GM12878 (cell line): ENCODE measurements around the gene DICER1. TPM values are rescaled to one million over a fixed set of nuclear protein-coding genes. Genes with fewer than 3 reads are reported as not detected.

Experiments
- ATAC-seq: fragments of 200-7000 bp; cut with Tn5 transposase; 3 replicates; pipeline ENCODE4 v1.9.1; 2020; ENCODE audit warnings: mild to moderate bottlenecking, moderate library complexity
- BruUV-seq: library from RNA; stranded (reverse); fragments of 400-500 nt; replicated peaks from 2 replicates; lab custom pipeline; 2021; lab: Mats Ljungman, UMichigan
- CTCF ChIA-PET: fragments of 300-600 bp; sonication (Branson Sonifier 250); formaldehyde crosslinking; extraction: SDS; loops from one replicate; lab custom pipeline; 2021; ENCODE audit warnings: inconsistent platforms; lab: Yijun Ruan, JAX
- POLR2A ChIA-PET: fragments of 350-600 bp; formaldehyde crosslinking; extraction: SDS; loops from one replicate; lab custom pipeline; 2021; ENCODE audit warnings: inconsistent platforms; lab: Charles Lee
- RAD21 ChIA-PET: fragments of 300-600 bp; sonication (Branson Sonifier 250); formaldehyde crosslinking; loops from one replicate; lab custom pipeline; 2023; ENCODE audit warnings: antibody characterized with exemption; ENCODE audit not compliant: unreplicated experiment; lab: Charles Lee
- SMC1A ChIA-PET: fragments of 300-600 bp; sonication (Branson Sonifier 250); formaldehyde crosslinking; loops from one replicate; lab custom pipeline; 2023; ENCODE audit not compliant: unreplicated experiment, uncharacterized antibody; lab: Charles Lee
- DNase-seq: peaks from one replicate; pipeline ENCODE4 v3.0.0-alpha.2; 2011; ENCODE audit warnings: low read depth, low spot score
- FAIRE-seq: peaks from 3 replicates; lab custom pipeline; 2011; peaks lifted over from hg19 to GRCh38; lab: Jason Lieb, UNC
- H2AFZ ChIP-seq: 2 replicates; pipeline ENCODE4 v1.6.0; 2011; ENCODE audit warnings: low read depth, low read length, control low read depth; ENCODE audit not compliant: control insufficient read depth
- H3K27ac ChIP-seq: 2 replicates; pipeline ENCODE4 v1.5.1; 2011; ENCODE audit warnings: control low read depth; ENCODE audit not compliant: control insufficient read depth, insufficient read depth
- H3K27me3 ChIP-seq, 2 experiments: replicated peaks in 1 of 2; 2 replicates each; pipeline versions ENCODE4 v1.6.0 to v1.6.1; 2011; ENCODE audit warnings: low read length in 1 of 2; ENCODE audit not compliant: control insufficient read depth in 2 of 2, insufficient read depth in 2 of 2
- H3K36me3 ChIP-seq, 2 experiments: 2 replicates each; pipeline ENCODE4 v1.5.1; 2011; ENCODE audit warnings: low read length in 1 of 2; ENCODE audit not compliant: control insufficient read depth in 2 of 2, insufficient read depth in 2 of 2
- H3K4me1 ChIP-seq: 2 replicates; pipeline ENCODE4 v1.6.1; 2011; ENCODE audit warnings: mild to moderate bottlenecking, low read length, moderate library complexity, mixed read lengths; ENCODE audit not compliant: control insufficient read depth, insufficient read depth
- H3K4me2 ChIP-seq: 2 replicates; pipeline ENCODE4 v1.6.0; 2011; ENCODE audit warnings: control low read depth; ENCODE audit not compliant: control insufficient read depth, insufficient read depth
- H3K4me3 ChIP-seq: fragments of 200-600 bp; sonication (generic); 2 replicates; pipeline ENCODE4 v1.5.1; 2016
- H3K79me2 ChIP-seq: 2 replicates; pipeline ENCODE4 v1.6.0; 2011; ENCODE audit warnings: low read length; ENCODE audit not compliant: control insufficient read depth, insufficient read depth
- H3K9ac ChIP-seq: 2 replicates; pipeline ENCODE4 v1.8.0; 2011; ENCODE audit warnings: low read length, control low read depth, mixed read lengths; ENCODE audit not compliant: control insufficient read depth, insufficient read depth
- H3K9me3 ChIP-seq: replicated peaks from 3 replicates; pipeline ENCODE4 v1.5.1; 2011; ENCODE audit warnings: mild to moderate bottlenecking, low read length; ENCODE audit not compliant: control insufficient read depth, insufficient read depth
- H4K20me1 ChIP-seq: 2 replicates; pipeline ENCODE4 v1.6.0; 2011; ENCODE audit not compliant: control insufficient read depth, insufficient read depth
- ASH2L ChIP-seq: fragments of 300-600, 200-600 bp; sonication (generic); IDR thresholded peaks from 2 replicates; pipeline ENCODE4 v1.6.1; 2017; ENCODE audit warnings: low read depth, mild to moderate bottlenecking, borderline replicate concordance
- EED ChIP-seq: sonication (generic); IDR thresholded peaks from 2 replicates; pipeline ENCODE4 v1.6.1; 2016; ENCODE audit warnings: antibody characterized with exemption, low read depth
- HDAC2 ChIP-seq: fragments of 200-600 bp; sonication (generic); IDR thresholded peaks from 2 replicates; pipeline ENCODE4 v1.6.1; 2017
- MYC ChIP-seq: IDR thresholded peaks from 2 replicates; pipeline ENCODE4 v1.6.1; 2011; ENCODE audit warnings: mild to moderate bottlenecking, low read length, moderate library complexity, inconsistent platforms; ENCODE audit not compliant: insufficient read depth, insufficient replicate concordance, insufficient read length, severe bottlenecking
- NFXL1 ChIP-seq: fragments of 450-650 bp; IDR thresholded peaks from 2 replicates; pipeline ENCODE4 v1.6.1; 2017; ENCODE audit warnings: antibody characterized with exemption, mild to moderate bottlenecking, borderline replicate concordance
- NR2C1 ChIP-seq: fragments of 450-650 bp; IDR thresholded peaks from 2 replicates; pipeline ENCODE4 v1.6.1; 2017; ENCODE audit warnings: antibody characterized with exemption, mild to moderate bottlenecking, moderate library complexity
- POLR2A ChIP-seq: IDR thresholded peaks from 2 replicates; pipeline ENCODE4 v1.6.1; 2011; ENCODE audit warnings: low read depth, mild to moderate bottlenecking, low read length
- RB1 ChIP-seq: fragments of 450-650 bp; formaldehyde crosslinking; IDR thresholded peaks from 2 replicates; pipeline ENCODE4 v1.6.1; 2017; ENCODE audit warnings: mild to moderate bottlenecking, borderline replicate concordance
- RFX5 ChIP-seq: IDR thresholded peaks from 2 replicates; pipeline ENCODE4 v1.6.1; 2011; ENCODE audit warnings: low read depth, low read length, improper control_type of control experiment
- SIN3A ChIP-seq: IDR thresholded peaks from 2 replicates; pipeline ENCODE4 v1.6.1; 2012; ENCODE audit warnings: low read depth, low read length, improper control_type of control experiment
- ZNF207 ChIP-seq: fragments of 450-650 bp; IDR thresholded peaks from 2 replicates; pipeline ENCODE4 v1.6.1; 2014; ENCODE audit warnings: antibody characterized with exemption, mild to moderate bottlenecking, borderline replicate concordance
- ZNF384 ChIP-seq: IDR thresholded peaks from 2 replicates; pipeline ENCODE4 v1.6.1; 2012; ENCODE audit warnings: low read depth, mild to moderate bottlenecking, low read length, improper control_type of control experiment, borderline replicate concordance
- WGBS: methylation state at CpG from one replicate; pipeline ENCODE4 v1.1.6; 2016; ENCODE audit warnings: low lambda C conversion rate; ENCODE audit not compliant: insufficient replicate concordance, insufficient coverage; ENCODE audit errors: missing lambda C conversion rate; 5-methylcytosine and 5-hydroxymethylcytosine counted together
- in situ Hi-C: fragments of 300-500 bp; cut with MboI; formaldehyde crosslinking; loops from 9 replicates; pipeline ENCODE4 v1.14.3; 2018; ENCODE audit warnings: mixed read lengths
- intact Hi-C: fragments of 100-400 bp; cut with micrococcal nuclease; formaldehyde crosslinking; loops from one replicate; pipeline ENCODE4 v1.14.2; 2022; ENCODE audit not compliant: unreplicated experiment
- polyA plus RNA-seq, 11 experiments: library from polyadenylated mRNA; depleted of rRNA in 4 of 11; unstranded in 6 of 11; stranded (reverse) in 5 of 11; fragments of >200 nt; fragmentation: Nextera tagmentation in 4 of 11; fragmentation: Illumina TruSeq in 1 of 11; extraction: Ambion mirVana in 4 of 11; extraction: Trizol in 1 of 11; gene quantifications; 1 replicate in 1 of 11; 2 replicates in 10 of 11; pipeline versions ENCODE4 v1.2.1 to v1.2.3, GENCODE V29; 2011 to 2016; ENCODE audit warnings: inconsistent platforms in 2 of 11, missing spikeins in 2 of 11, low read depth in 1 of 11
- total RNA-seq, 4 experiments: library from RNA; depleted of rRNA in 3 of 4; stranded (reverse); fragments of >200 nt in 3 of 4; fragmentation: Illumina TruSeq in 1 of 4; extraction: Trizol in 1 of 4; gene quantifications; 2 replicates each; pipeline versions ENCODE4 v1.2.1 to v1.2.3, GENCODE V29; 2013 to 2021
- TF ChIP-seq, protein P1 (sequence below): IDR thresholded peaks from 2 replicates; pipeline ENCODE4 v1.6.1; 2012; ENCODE audit warnings: low read depth, low read length, improper control_type of control experiment
- TF ChIP-seq, protein P2 (sequence below): fragments of 450-650 bp; IDR thresholded peaks from 2 replicates; pipeline ENCODE4 v1.6.1; 2018; ENCODE audit warnings: borderline replicate concordance, mild to moderate bottlenecking; ENCODE audit not compliant: partially characterized antibody

DICER1 gene
- total and polyA plus RNA-seq, 10 of the 15 experiments (the other 5 are each of a cell fraction or from before 2014, with no cell fraction given): 6.8 to 70.8 (median 37.1) TPM

DNA sequence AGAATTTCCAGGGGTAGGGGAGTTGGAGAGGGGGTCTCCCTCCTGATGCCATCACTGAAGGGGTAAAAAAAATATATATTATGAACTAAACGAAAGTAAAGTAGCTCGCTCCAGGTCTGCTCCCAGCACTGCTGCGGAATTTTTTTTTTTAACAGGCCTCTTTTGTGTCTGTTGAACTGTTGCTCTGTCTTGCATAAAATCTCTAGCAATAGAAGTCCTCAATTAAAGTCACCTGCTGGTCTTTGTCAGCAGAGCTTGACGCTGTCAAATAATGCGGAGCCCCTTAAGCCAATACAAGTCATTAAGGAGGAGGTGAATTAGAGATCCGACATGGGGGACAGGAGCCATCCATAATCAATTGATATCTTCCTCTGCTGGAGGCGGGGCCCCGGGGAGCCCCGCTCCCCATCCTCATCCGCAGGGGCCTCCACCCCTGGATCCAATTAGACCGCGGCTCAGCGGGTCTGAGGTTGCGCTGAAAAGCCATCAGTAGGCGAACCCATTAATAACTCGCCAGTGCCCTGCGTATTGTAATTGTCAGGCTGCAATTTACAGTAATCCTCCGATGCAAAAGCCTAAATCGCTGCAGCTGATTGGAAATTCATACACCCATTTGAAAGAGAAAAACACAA lies 85.6 kb downstream of the DICER1 start:
- Histone ChIP-seq H3K9me3 (no peaks in the 10 kb centered on the region), H3K36me3 (no peaks in the 10 kb centered on the region), H3K4me3 (no peak overlapping the region), H3K4me1 (no peaks in the 10 kb centered on the region), H2AFZ (no peak overlapping the region), H3K4me2 (no peak overlapping the region), H3K27me3 (peaks cover 0 to 1% of the 10 kb centered on the region in 2 experiments; a peak in 2 of 4 replicates), H3K27ac (no peak overlapping the region), H4K20me1 (no peaks in the 10 kb centered on the region), H3K79me2 (no peaks in the 10 kb centered on the region), H3K9ac (no peak overlapping the region)
- SMC1A ChIA-PET: interaction anchor here (1.1 kb wide), 1 partner anchor 12 kb away, joined by 3 read pairs; no protein-coding TSS in a partner anchor
- CTCF ChIA-PET: interaction anchor here (0.6 kb wide), 1 partner anchor 601 kb away, joined by 3 read pairs; no protein-coding TSS in a partner anchor
- RAD21 ChIA-PET: no interaction called here
- no peak for DNase-seq
- WGBS: 71% methylated on average over 19 of the region's 19 CpGs
- no TSS peak for BruUV-seq
- intact Hi-C loops: no loop called here
- POLR2A ChIA-PET: no interaction called here
- in situ Hi-C loops: no loop called here
- FAIRE-seq: no peak
- no peak for ATAC-seq
- TF ChIP-seq, protein P1, sequence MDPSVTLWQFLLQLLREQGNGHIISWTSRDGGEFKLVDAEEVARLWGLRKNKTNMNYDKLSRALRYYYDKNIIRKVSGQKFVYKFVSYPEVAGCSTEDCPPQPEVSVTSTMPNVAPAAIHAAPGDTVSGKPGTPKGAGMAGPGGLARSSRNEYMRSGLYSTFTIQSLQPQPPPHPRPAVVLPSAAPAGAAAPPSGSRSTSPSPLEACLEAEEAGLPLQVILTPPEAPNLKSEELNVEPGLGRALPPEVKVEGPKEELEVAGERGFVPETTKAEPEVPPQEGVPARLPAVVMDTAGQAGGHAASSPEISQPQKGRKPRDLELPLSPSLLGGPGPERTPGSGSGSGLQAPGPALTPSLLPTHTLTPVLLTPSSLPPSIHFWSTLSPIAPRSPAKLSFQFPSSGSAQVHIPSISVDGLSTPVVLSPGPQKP: no peak
- no peak for TF ChIP-seq NR2C1
- TF ChIP-seq EED: no peak
- no peak for TF ChIP-seq RFX5
- no peak for TF ChIP-seq MYC
- TF ChIP-seq HDAC2: no peak
- TF ChIP-seq ZNF384: no peak
- no peak for TF ChIP-seq ZNF207
- TF ChIP-seq ASH2L: no peak
- TF ChIP-seq POLR2A: no peak
- TF ChIP-seq, protein P2, sequence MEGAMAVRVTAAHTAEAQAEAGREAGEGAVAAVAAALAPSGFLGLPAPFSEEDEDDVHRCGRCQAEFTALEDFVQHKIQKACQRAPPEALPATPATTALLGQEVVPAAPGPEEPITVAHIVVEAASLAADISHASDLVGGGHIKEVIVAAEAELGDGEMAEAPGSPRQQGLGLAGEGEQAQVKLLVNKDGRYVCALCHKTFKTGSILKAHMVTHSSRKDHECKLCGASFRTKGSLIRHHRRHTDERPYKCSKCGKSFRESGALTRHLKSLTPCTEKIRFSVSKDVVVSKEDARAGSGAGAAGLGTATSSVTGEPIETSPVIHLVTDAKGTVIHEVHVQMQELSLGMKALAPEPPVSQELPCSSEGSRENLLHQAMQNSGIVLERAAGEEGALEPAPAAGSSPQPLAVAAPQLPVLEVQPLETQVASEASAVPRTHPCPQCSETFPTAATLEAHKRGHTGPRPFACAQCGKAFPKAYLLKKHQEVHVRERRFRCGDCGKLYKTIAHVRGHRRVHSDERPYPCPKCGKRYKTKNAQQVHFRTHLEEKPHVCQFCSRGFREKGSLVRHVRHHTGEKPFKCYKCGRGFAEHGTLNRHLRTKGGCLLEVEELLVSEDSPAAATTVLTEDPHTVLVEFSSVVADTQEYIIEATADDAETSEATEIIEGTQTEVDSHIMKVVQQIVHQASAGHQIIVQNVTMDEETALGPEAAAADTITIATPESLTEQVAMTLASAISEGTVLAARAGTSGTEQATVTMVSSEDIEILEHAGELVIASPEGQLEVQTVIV: no peak
- no peak for TF ChIP-seq RB1
- no peak for TF ChIP-seq SIN3A
- TF ChIP-seq NFXL1: no peak
